Measurements from ENCODE around the gene TMEM266. TPM values are rescaled to one million over a fixed set of nuclear protein-coding genes. Genes with fewer than 3 reads are reported as not detected.

Gene TMEM266
- total RNA-seq, 1 donor from 2014 or later = 1.4 TPM

GRCh38 chr15:76222159-76222558 is 162.4 kb downstream of the TMEM266 start:
- H3K9me3 ChIP-seq = no peaks in the 10 kb centered on the region
- H3K4me3 ChIP-seq = no peak overlapping the region
- DNase-seq (no peak), ATAC-seq (no peak)
- H3K36me3 ChIP-seq = peaks cover 35% of the 10 kb centered on the region
- H3K4me1 ChIP-seq = no peaks in the 10 kb centered on the region
- no peak overlapping the region for H3K27ac ChIP-seq
- no peak for TF ChIP-seq CTCF (IDR thresholded peaks at IDR 0.05)
- H3K27me3 ChIP-seq (ENCODE audit: low read depth) = no peaks in the 10 kb centered on the region
- intact Hi-C loops (cut with DNase I) = no loop called here

- Histone ChIP-seq H3K4me1 (no peaks in the 10 kb centered on the region), H3K27me3 (ENCODE audit: low read depth) (no peaks in the 10 kb centered on the region), H3K4me3 (no peak overlapping the region), H3K36me3 (peaks cover 48% of the 10 kb centered on the region), H3K9me3 (no peaks in the 10 kb centered on the region), H3K27ac (no peak overlapping the region)
- DNase-seq (no peak), ATAC-seq (no peak)
- no peak for TF ChIP-seq CTCF (IDR thresholded peaks at IDR 0.05)
- intact Hi-C loops (cut with DNase I) = no loop called here
These were observed 163.7 kb downstream of the TMEM266 start for GRCh38 chr15:76223521-76223920.

- TF ChIP-seq CTCF (IDR thresholded peaks at IDR 0.05) = no peak
- Histone ChIP-seq H3K36me3 (peaks cover 50% of the 10 kb centered on the region), H3K27me3 (ENCODE audit: low read depth) (no peaks in the 10 kb centered on the region), H3K4me3 (no peak overlapping the region), H3K9me3 (no peaks in the 10 kb centered on the region), H3K4me1 (no peaks in the 10 kb centered on the region), H3K27ac (no peak overlapping the region)
- DNase-seq (no peak), ATAC-seq (no peak)
- intact Hi-C loops (cut with DNase I) = no loop called here
These were observed 169.5 kb downstream of the TMEM266 start for GRCh38 chr15:76229266-76229665.

GRCh38 chr15:76233921-76234320 is 174.1 kb downstream of the TMEM266 start:
- ATAC-seq = no peak
- Histone ChIP-seq H3K27ac (no peak overlapping the region), H3K27me3 (ENCODE audit: low read depth) (no peaks in the 10 kb centered on the region), H3K36me3 (peaks cover 13% of the 10 kb centered on the region), H3K4me3 (no peak overlapping the region), H3K4me1 (no peaks in the 10 kb centered on the region), H3K9me3 (no peaks in the 10 kb centered on the region)
- TF ChIP-seq CTCF (IDR thresholded peaks at IDR 0.05) = no peak
- DNase-seq = no peak
- intact Hi-C loops (cut with DNase I) = no loop called here

- Histone ChIP-seq H3K4me3 (no peak overlapping the region), H3K9me3 (no peaks in the 10 kb centered on the region), H3K4me1 (no peaks in the 10 kb centered on the region), H3K27ac (no peak overlapping the region), H3K36me3 (peaks cover 8% of the 10 kb centered on the region), H3K27me3 (ENCODE audit: low read depth) (no peaks in the 10 kb centered on the region)
- ATAC-seq (no peak), DNase-seq (no peak)
- intact Hi-C loops (cut with DNase I) = no loop called here
- no peak for TF ChIP-seq CTCF (IDR thresholded peaks at IDR 0.05)
These were observed 174.6 kb downstream of the TMEM266 start for GRCh38 chr15:76234337-76234889.

Measured in lower lobe of right lung (tissue), 2 donors.